Hepatocyte (in vitro differentiated cells): ENCODE results near the gene NKX6-1. TPM values are rescaled to one million over a fixed set of nuclear protein-coding genes. Genes with fewer than 3 reads are reported as not detected.

Experiments
- DNase-seq: peaks from one replicate; pipeline ENCODE4 v3.0.0-alpha.2; 2016; ENCODE audit warnings: low spot score
- H2AFZ ChIP-seq: fragments of 200-600 bp; sonication (generic); 2 replicates; pipeline ENCODE4 v1.6.0; 2016; ENCODE audit warnings: antibody characterized with exemption, mild to moderate bottlenecking
- H3K27ac ChIP-seq: fragments of 200-600 bp; sonication (generic); 2 replicates; pipeline ENCODE4 v1.5.1; 2016; ENCODE audit warnings: mild to moderate bottlenecking
- H3K27me3 ChIP-seq: fragments of 200-600 bp; sonication (generic); 2 replicates; pipeline ENCODE4 v1.6.1; 2016
- H3K36me3 ChIP-seq: fragments of 200-600 bp; sonication (generic); replicated peaks from 2 replicates; pipeline ENCODE4 v1.5.1; 2016; ENCODE audit warnings: low read depth; ENCODE audit not compliant: insufficient read depth
- H3K4me1 ChIP-seq: fragments of 200-600 bp; sonication (generic); 2 replicates; pipeline ENCODE4 v1.5.1; 2016; ENCODE audit warnings: mild to moderate bottlenecking, moderate library complexity; ENCODE audit not compliant: insufficient read depth
- H3K4me2 ChIP-seq: fragments of 200-600 bp; sonication (generic); 2 replicates; pipeline ENCODE4 v1.6.0; 2016
- H3K4me3 ChIP-seq: fragments of 200-600 bp; sonication (generic); 2 replicates; pipeline ENCODE4 v1.5.1; 2016; ENCODE audit warnings: mild to moderate bottlenecking
- H3K79me2 ChIP-seq: fragments of 200-600 bp; sonication (generic); 2 replicates; pipeline ENCODE4 v1.6.0; 2017; ENCODE audit warnings: mild to moderate bottlenecking
- H3K9me2 ChIP-seq: fragments of 200-600 bp; sonication (generic); replicated peaks from 2 replicates; pipeline ENCODE4 v1.6.0; 2017; ENCODE audit warnings: mild to moderate bottlenecking; ENCODE audit not compliant: insufficient read depth
- H3K9me3 ChIP-seq: fragments of 200-600 bp; sonication (generic); 2 replicates; pipeline ENCODE4 v1.5.1; 2016; ENCODE audit warnings: low read depth, mild to moderate bottlenecking
- H4K20me1 ChIP-seq: fragments of 200-600 bp; sonication (generic); 2 replicates; pipeline ENCODE4 v1.6.0; 2016; ENCODE audit warnings: mild to moderate bottlenecking; ENCODE audit not compliant: insufficient read depth, poor library complexity, severe bottlenecking
- EZH2 ChIP-seq: fragments of 200-600 bp; sonication (generic); IDR thresholded peaks from 2 replicates; pipeline ENCODE4 v1.6.1; 2016; ENCODE audit warnings: antibody characterized with exemption, mild to moderate bottlenecking, borderline replicate concordance
- EZH2phosphoT487 ChIP-seq: fragments of 200-600 bp; sonication (generic); IDR thresholded peaks from one replicate; pipeline ENCODE4 v1.6.1; 2018; ENCODE audit warnings: antibody characterized with exemption, mild to moderate bottlenecking, low read depth, moderate library complexity; ENCODE audit not compliant: unreplicated experiment, severe bottlenecking
- WGBS: methylation state at CpG from one replicate; pipeline ENCODE4 v1.1.6; 2016; ENCODE audit warnings: low lambda C conversion rate; ENCODE audit errors: missing lambda C conversion rate; 5-methylcytosine and 5-hydroxymethylcytosine counted together
- polyA plus RNA-seq: library from polyadenylated mRNA; unstranded; fragments of >200 nt; fragmentation: Nextera tagmentation; extraction: Ambion mirVana; gene quantifications from 2 replicates; pipeline ENCODE4 v1.2.1, GENCODE V29; 2016
- total RNA-seq: library from RNA; depleted of rRNA; stranded (reverse); fragments of >200 nt; gene quantifications from 2 replicates; pipeline ENCODE4 v1.2.3, GENCODE V29; 2014
- TF ChIP-seq, protein P1 (sequence below): fragments of 200-600 bp; sonication (generic); IDR thresholded peaks from 2 replicates; pipeline ENCODE4 v1.5.1; 2016; ENCODE audit warnings: antibody characterized with exemption, mild to moderate bottlenecking; ENCODE audit not compliant: poor library complexity

Gene NKX6-1
- total and polyA plus RNA-seq, 2 experiments from 2014 or later: not detected

DNA sequence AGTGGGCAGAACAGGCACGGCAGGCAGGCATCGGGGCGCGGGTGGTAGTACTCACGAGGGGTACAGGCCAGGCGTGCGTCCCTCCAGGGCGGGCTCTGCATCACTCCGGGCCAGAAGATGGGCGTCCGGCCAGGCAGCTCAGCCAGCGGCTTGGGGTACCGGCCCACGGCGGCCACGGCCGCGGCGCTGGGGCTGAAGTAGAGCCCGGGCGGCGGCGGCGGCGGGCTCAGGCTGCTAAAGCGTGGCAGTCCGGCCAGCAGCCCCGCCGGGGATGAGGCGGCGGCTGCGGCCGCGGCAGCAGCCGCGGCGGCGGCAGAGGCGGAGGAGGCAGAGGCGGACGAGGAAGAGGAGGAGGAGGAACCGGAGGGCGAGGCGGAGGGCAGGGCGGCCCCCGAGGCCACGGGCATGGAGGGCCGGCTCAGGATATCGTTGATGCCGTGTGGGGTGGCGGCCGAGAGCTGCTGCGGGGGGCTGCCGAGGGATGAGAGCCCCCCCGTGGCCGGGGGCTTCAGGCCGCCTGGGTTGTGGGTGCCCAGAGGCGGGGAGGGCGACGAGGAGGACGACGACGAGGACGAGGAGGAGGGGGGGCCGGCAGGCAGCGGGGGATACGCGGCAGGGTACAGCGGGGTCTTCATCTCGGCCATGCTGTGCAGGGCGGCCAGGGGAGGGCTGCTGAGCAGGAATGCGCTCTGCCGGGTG lies 1.4 kb downstream of the NKX6-1 start:
- H3K79me2 ChIP-seq: no peaks in the 10 kb centered on the region
- H3K36me3 ChIP-seq: no peaks in the 10 kb centered on the region
- TF ChIP-seq EZH2 (no peak), EZH2phosphoT487 (peak; percentile 67)
- H3K4me2 ChIP-seq: peak overlapping the region; percentile 92
- H3K27ac ChIP-seq: no peak overlapping the region
- no peaks in the 10 kb centered on the region for H3K9me2 ChIP-seq
- peak overlapping the region; percentile 82 for H2AFZ ChIP-seq
- H3K4me3 ChIP-seq: peak overlapping the region; percentile 33
- H3K27me3 ChIP-seq: peaks cover 100% of the 10 kb centered on the region
- no peak for DNase-seq
- H3K4me1 ChIP-seq: peaks cover 29% of the 10 kb centered on the region
- no peaks in the 10 kb centered on the region for H3K9me3 ChIP-seq
- H4K20me1 ChIP-seq: no peaks in the 10 kb centered on the region
- 2% methylated on average over 42 of the region's 73 CpGs for WGBS

DNA sequence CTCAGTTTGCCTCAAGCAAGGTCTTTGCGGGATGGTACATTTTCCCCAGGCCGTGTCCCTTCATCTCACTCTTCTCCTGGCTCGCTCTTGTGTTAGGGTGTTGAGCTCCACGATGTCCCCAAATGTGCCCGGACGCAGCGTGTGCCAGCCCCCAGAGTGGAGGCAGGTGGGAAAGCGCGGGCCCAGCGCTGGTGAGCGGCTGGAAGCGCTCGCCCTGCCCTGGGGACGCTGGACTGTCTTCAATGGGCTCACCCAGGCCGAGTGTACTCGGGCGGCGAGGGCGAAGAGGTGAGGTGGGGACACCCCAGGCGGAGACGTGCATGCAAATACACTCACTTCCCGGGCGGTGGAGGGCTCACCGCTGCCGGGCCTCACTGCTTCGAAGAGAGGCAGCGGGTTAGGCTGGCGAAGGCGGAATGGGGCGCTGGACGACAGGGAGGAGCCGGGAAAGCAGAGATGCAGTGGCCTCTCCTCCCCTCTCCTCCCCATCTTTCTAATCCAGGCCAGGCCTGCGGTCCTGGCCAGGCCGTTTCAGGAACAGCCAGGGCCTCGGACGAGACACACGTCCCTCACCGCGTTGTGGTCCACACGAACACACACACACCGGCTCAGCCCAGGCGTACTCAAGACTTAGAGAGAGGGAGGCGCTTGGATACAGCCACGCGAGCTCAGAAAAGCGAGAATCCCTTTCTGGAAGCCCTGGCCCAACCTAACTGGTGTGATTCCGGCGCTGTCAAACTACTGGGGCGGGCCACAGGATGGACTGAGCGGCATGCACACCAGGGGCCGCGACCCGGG lies 2.2 kb downstream of the NKX6-1 start:
- Histone ChIP-seq H3K9me2 (no peaks in the 10 kb centered on the region), H4K20me1 (no peaks in the 10 kb centered on the region), H3K4me1 (peaks cover 30% of the 10 kb centered on the region), H3K9me3 (no peaks in the 10 kb centered on the region), H3K27me3 (peaks cover 100% of the 10 kb centered on the region), H2AFZ (peak overlapping the region; percentile 15), H3K4me3 (no peak overlapping the region), H3K4me2 (peak overlapping the region; percentile 92), H3K36me3 (no peaks in the 10 kb centered on the region), H3K27ac (no peak overlapping the region), H3K79me2 (no peaks in the 10 kb centered on the region)
- WGBS: 7% methylated on average over 53 of the region's 53 CpGs
- TF ChIP-seq EZH2phosphoT487: no peak
- TF ChIP-seq, protein P1, sequence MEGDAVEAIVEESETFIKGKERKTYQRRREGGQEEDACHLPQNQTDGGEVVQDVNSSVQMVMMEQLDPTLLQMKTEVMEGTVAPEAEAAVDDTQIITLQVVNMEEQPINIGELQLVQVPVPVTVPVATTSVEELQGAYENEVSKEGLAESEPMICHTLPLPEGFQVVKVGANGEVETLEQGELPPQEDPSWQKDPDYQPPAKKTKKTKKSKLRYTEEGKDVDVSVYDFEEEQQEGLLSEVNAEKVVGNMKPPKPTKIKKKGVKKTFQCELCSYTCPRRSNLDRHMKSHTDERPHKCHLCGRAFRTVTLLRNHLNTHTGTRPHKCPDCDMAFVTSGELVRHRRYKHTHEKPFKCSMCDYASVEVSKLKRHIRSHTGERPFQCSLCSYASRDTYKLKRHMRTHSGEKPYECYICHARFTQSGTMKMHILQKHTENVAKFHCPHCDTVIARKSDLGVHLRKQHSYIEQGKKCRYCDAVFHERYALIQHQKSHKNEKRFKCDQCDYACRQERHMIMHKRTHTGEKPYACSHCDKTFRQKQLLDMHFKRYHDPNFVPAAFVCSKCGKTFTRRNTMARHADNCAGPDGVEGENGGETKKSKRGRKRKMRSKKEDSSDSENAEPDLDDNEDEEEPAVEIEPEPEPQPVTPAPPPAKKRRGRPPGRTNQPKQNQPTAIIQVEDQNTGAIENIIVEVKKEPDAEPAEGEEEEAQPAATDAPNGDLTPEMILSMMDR: no peak
- TF ChIP-seq EZH2: peak; percentile 65
- DNase-seq: no peak

- Histone ChIP-seq H3K9me2 (no peaks in the 10 kb centered on the region), H3K27me3 (peaks cover 100% of the 10 kb centered on the region), H3K27ac (no peak overlapping the region), H3K4me2 (peak overlapping the region; percentile 92), H3K36me3 (no peaks in the 10 kb centered on the region), H3K79me2 (no peaks in the 10 kb centered on the region), H3K9me3 (no peaks in the 10 kb centered on the region), H2AFZ (no peak overlapping the region), H3K4me3 (no peak overlapping the region), H3K4me1 (peaks cover 30% of the 10 kb centered on the region), H4K20me1 (no peaks in the 10 kb centered on the region)
- 4% methylated on average over 20 of the region's 24 CpGs for WGBS
- DNase-seq: no peak
- TF ChIP-seq, protein P1: no peak
- peak; percentile 70 for TF ChIP-seq EZH2
- TF ChIP-seq EZH2phosphoT487: no peak
Measured at GRCh38 chr4:84496331-84496705, 2.8 kb downstream of the NKX6-1 start.

DNA sequence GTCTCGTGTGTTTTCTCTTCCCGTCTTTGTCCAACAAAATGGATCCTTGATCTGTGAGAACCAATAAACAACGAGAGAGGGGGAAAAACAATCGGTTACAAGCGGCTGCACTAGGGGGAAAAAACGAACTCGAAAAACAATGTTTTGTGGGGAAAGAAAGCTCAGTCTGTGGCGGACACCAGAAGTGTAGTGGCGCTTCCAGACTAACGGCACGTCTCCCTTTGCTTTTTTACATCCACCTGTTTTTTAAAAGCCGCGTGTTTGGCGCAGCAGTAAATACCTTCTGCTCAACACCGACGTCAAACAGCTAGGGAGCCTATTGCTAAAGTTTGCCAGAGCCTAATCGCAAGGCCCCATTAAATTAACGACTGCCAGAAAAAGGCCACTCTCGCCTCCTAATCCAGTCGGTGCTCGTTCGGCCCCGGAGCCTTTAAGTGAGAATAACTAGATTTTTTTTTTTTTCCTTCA lies 3.3 kb downstream of the NKX6-1 start:
- Histone ChIP-seq H2AFZ (no peak overlapping the region), H3K4me2 (peak overlapping the region; percentile 92), H3K9me3 (no peaks in the 10 kb centered on the region), H3K79me2 (no peaks in the 10 kb centered on the region), H3K4me3 (no peak overlapping the region), H3K9me2 (no peaks in the 10 kb centered on the region), H3K27ac (no peak overlapping the region), H3K4me1 (peaks cover 30% of the 10 kb centered on the region), H3K27me3 (peaks cover 100% of the 10 kb centered on the region), H4K20me1 (no peaks in the 10 kb centered on the region), H3K36me3 (no peaks in the 10 kb centered on the region)
- 4% methylated on average over 23 of the region's 23 CpGs for WGBS
- TF ChIP-seq, protein P1: no peak
- TF ChIP-seq EZH2: no peak
- no peak for TF ChIP-seq EZH2phosphoT487
- no peak for DNase-seq
